Chondrocyte (in vitro differentiated cells): Measurements from ENCODE around the gene CLCN2. TPM values are rescaled to one million over a fixed set of nuclear protein-coding genes. Genes with fewer than 3 reads are reported as not detected.
A peak's percentile ranks its signal among the peaks of the same experiment; 100 is the strongest.

Experiments used
- DNase-seq: peaks from one replicate; pipeline ENCODE4 v3.0.0; 2021; ENCODE audit warnings: mixed read lengths, low spot score
- H3K27ac Mint-ChIP-seq: one replicate; pipeline ENCODE4 v1.8.0; 2021; ENCODE audit warnings: mild to moderate bottlenecking, moderate library complexity, mixed read lengths; ENCODE audit not compliant: unreplicated experiment
- H3K27me3 Mint-ChIP-seq: 2 replicates; pipeline ENCODE4 v1.8.0; 2021; ENCODE audit warnings: low read depth, mixed read lengths
- H3K36me3 Mint-ChIP-seq: 2 replicates; pipeline ENCODE4 v1.8.0; 2021; ENCODE audit warnings: low read depth, mixed read lengths
- H3K4me1 Mint-ChIP-seq: 2 replicates; pipeline ENCODE4 v1.8.0; 2021; ENCODE audit warnings: low read depth, mild to moderate bottlenecking, mixed read lengths
- H3K4me3 Mint-ChIP-seq: one replicate; pipeline ENCODE4 v1.8.0; 2021; ENCODE audit warnings: mild to moderate bottlenecking, moderate library complexity, mixed read lengths; ENCODE audit not compliant: unreplicated experiment
- H3K9me3 Mint-ChIP-seq: 2 replicates; pipeline ENCODE4 v1.8.0; 2021; ENCODE audit warnings: low read depth, mixed read lengths
- CTCF ChIP-seq: fragments of 200-600 bp; sonication (generic); IDR thresholded peaks from 2 replicates; pipeline ENCODE4 v1.5.0; 2021; ENCODE audit warnings: antibody characterized with exemption, mild to moderate bottlenecking, moderate library complexity
- total RNA-seq: library from RNA; stranded (reverse); gene quantifications from 3 replicates; pipeline ENCODE4 v1.2.1, GENCODE V29; 2021

CLCN2 gene
- total RNA-seq, 1 donor from 2014 or later: 3.1 TPM

DNA sequence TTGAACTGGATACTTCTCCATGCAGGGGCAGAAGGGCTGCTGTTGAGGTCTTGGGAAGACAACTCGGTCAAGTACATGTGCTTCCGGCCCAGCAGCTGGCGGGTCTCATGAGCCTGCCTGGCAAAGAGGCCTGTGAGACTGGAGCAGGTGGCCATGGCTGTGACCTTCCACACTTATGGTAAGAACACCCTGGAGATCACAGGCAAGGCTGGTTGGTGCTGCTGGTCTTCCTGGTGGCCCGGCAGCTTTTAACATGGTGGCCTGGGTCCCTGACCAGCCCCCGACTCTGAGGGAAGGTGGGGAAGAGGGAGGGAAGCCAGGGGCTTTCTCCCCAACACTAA, 33.9 kb upstream of the CLCN2 start:
- no peaks in the 10 kb centered on the region for H3K9me3 Mint-ChIP-seq
- no peak for TF ChIP-seq CTCF
- peaks cover 5% of the 10 kb centered on the region for H3K4me1 Mint-ChIP-seq
- peak overlapping the region; percentile 45 for H3K27ac Mint-ChIP-seq
- peaks cover 13% of the 10 kb centered on the region for H3K27me3 Mint-ChIP-seq
- peak; percentile 44 for DNase-seq
- H3K4me3 Mint-ChIP-seq: no peak overlapping the region
- peaks cover 2% of the 10 kb centered on the region for H3K36me3 Mint-ChIP-seq

GRCh38 chr3:184391266-184391665, 29.9 kb upstream of the CLCN2 start:
- Mint-ChIP-seq H3K4me3 (no peak overlapping the region), H3K9me3 (no peaks in the 10 kb centered on the region), H3K27me3 (peaks cover 20% of the 10 kb centered on the region), H3K27ac (no peak overlapping the region), H3K36me3 (peaks cover 2% of the 10 kb centered on the region), H3K4me1 (no peaks in the 10 kb centered on the region)
- peak; percentile 32 for DNase-seq
- no peak for TF ChIP-seq CTCF

DNA sequence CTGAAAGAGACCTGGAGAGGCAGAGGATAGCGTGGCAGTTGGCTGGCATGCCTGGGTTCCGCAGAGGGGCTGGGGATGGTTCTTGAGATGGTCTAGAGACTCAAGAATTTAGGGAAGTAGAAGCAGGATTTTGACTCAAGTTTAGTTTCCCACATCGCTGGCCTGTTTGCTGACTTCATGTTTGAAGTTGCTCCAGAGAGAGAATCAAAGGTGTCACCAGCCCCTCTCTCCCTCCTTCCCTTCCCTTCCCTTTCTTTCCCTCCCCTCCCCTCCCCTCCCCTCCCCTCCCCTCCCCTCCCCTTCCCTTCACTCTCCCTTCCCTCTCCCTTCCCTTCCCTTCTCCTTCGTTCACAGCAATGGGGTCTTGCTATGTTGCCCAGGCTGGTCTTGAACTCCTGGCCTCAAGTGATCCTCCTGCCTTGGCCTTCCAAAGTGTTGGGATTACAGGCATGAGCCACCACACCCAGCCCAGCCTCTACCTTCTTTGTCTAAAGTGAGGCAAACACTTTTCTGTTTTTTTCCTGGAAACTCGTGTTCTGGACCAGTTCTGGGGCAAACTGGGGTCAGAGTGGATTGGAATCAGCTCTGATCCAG, 28.6 kb upstream of the CLCN2 start:
- H3K27me3 Mint-ChIP-seq: peaks cover 20% of the 10 kb centered on the region
- no peak for TF ChIP-seq CTCF
- no peak overlapping the region for H3K27ac Mint-ChIP-seq
- H3K9me3 Mint-ChIP-seq: no peaks in the 10 kb centered on the region
- H3K4me3 Mint-ChIP-seq: no peak overlapping the region
- no peaks in the 10 kb centered on the region for H3K4me1 Mint-ChIP-seq
- no peak for DNase-seq
- H3K36me3 Mint-ChIP-seq: peaks cover 2% of the 10 kb centered on the region

GRCh38 chr3:184389384-184389783, 28.0 kb upstream of the CLCN2 start:
- H3K27ac Mint-ChIP-seq: no peak overlapping the region
- peaks cover 2% of the 10 kb centered on the region for H3K36me3 Mint-ChIP-seq
- H3K27me3 Mint-ChIP-seq: peaks cover 20% of the 10 kb centered on the region
- no peak overlapping the region for H3K4me3 Mint-ChIP-seq
- no peaks in the 10 kb centered on the region for H3K4me1 Mint-ChIP-seq
- TF ChIP-seq CTCF: no peak
- no peak for DNase-seq
- no peaks in the 10 kb centered on the region for H3K9me3 Mint-ChIP-seq

DNA sequence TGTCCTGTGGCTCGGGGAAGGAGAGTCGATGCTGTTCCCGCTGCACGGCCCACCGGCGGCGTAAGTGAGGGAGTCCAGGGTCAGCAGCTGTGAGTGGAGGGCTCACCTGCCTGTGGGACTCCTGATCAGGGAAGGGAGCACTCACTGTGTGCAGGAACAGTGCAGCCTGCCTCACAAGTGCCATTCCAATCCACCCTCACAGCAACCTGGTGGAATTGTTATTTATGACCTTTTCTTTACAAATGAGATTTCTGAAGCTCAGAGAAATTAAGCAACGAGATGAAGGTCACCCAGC, 27.5 kb upstream of the CLCN2 start:
- no peak for DNase-seq
- no peak overlapping the region for H3K27ac Mint-ChIP-seq
- no peaks in the 10 kb centered on the region for H3K9me3 Mint-ChIP-seq
- no peak for TF ChIP-seq CTCF
- no peak overlapping the region for H3K4me3 Mint-ChIP-seq
- H3K27me3 Mint-ChIP-seq: peaks cover 19% of the 10 kb centered on the region
- H3K4me1 Mint-ChIP-seq: no peaks in the 10 kb centered on the region
- H3K36me3 Mint-ChIP-seq: peaks cover 2% of the 10 kb centered on the region
